ENCODE measurements around the gene EEF1AKMT4. TPM values are rescaled to one million over a fixed set of nuclear protein-coding genes. Genes with fewer than 3 reads are reported as not detected.
A peak's percentile ranks its signal among the peaks of the same experiment; 100 is the strongest.

The EEF1AKMT4 gene
- total RNA-seq, 2 experiments from 2014 or later: 3.5 to 4.4 TPM

- peak within 1 kb of the TSS; percentile 49 for H3K4me3 Mint-ChIP-seq
- no peak within 1 kb of the TSS for H3K27ac Mint-ChIP-seq
- ChIA-PET POLR2A (interaction anchor here (1.0 to 1.6 kb wide), 2 partner anchors 11 to 20 kb away, joined by 3 to 6 read pairs; partner anchors contain the start of gene EEF1AKMT4), CTCF (interaction anchor here (1.0 to 5.4 kb wide), 3 partner anchors 9 to 179 kb away, joined by 3 to 94 read pairs (median 50); partner anchors contain the start of gene EEF1AKMT4)
- peaks cover 9% of the 10 kb centered on the region for H3K4me1 Mint-ChIP-seq (ENCODE audit: low read depth)
- DNase-seq: peak; percentile 73
- H3K36me3 Mint-ChIP-seq: no peaks in the 10 kb centered on the region
- peaks cover 45% of the 10 kb centered on the region for H3K27me3 Mint-ChIP-seq
- no peaks in the 10 kb centered on the region for H3K9me3 Mint-ChIP-seq
- intact Hi-C loops (cut with micrococcal nuclease): no loop called here
Observed at GRCh38 chr3:184229394-184230080, 19.9 kb upstream of the EEF1AKMT4 start, which contains the start of gene VWA5B2. Gene VWA5B2 (plus strand): TSS chr3:184229585. CDS start chr3:184230529, 944 bp downstream.

GRCh38 chr3:184230081-184230602 lies 19.3 kb upstream of the EEF1AKMT4 start:
- H3K9me3 Mint-ChIP-seq: no peaks in the 10 kb centered on the region
- intact Hi-C loops (cut with micrococcal nuclease): no loop called here
- no peak overlapping the region for H3K4me3 Mint-ChIP-seq
- DNase-seq: peak; percentile 14
- no peaks in the 10 kb centered on the region for H3K36me3 Mint-ChIP-seq
- peaks cover 45% of the 10 kb centered on the region for H3K27me3 Mint-ChIP-seq
- POLR2A ChIA-PET: interaction anchor here (1.0 to 1.6 kb wide), 2 partner anchors 10 to 20 kb away, joined by 3 to 6 read pairs; partner anchors contain the start of gene EEF1AKMT4
- H3K4me1 Mint-ChIP-seq (ENCODE audit: low read depth): peaks cover 9% of the 10 kb centered on the region
- H3K27ac Mint-ChIP-seq: no peak overlapping the region
- CTCF ChIA-PET: interaction anchor here (1.0 to 5.4 kb wide), 2 partner anchors 23 to 180 kb away, joined by 3 to 94 read pairs; partner anchors contain the start of gene EEF1AKMT4

- peak overlapping the region; percentile 57 for H3K4me3 Mint-ChIP-seq
- H3K27ac Mint-ChIP-seq: no peak overlapping the region
- H3K4me1 Mint-ChIP-seq (ENCODE audit: low read depth): peaks cover 9% of the 10 kb centered on the region
- no peaks in the 10 kb centered on the region for H3K9me3 Mint-ChIP-seq
- POLR2A ChIA-PET: interaction anchor here (1.0 to 1.6 kb wide), 2 partner anchors 10 to 19 kb away, joined by 3 to 6 read pairs; partner anchors contain the start of gene EEF1AKMT4
- no peaks in the 10 kb centered on the region for H3K36me3 Mint-ChIP-seq
- intact Hi-C loops (cut with micrococcal nuclease): no loop called here
- no peak for DNase-seq
- H3K27me3 Mint-ChIP-seq: peaks cover 42% of the 10 kb centered on the region
- CTCF ChIA-PET: interaction anchor here (1.0 to 5.4 kb wide), 3 partner anchors 23 to 181 kb away, joined by 3 to 94 read pairs (median 7); partner anchors contain the start of gene EEF1AKMT4
Observed at GRCh38 chr3:184230603-184231528, 18.6 kb upstream of the EEF1AKMT4 start.

- no peak for DNase-seq
- CTCF ChIA-PET: interaction anchor here (2.9 kb wide), 1 partner anchor 57 kb away, joined by 7 read pairs; no protein-coding TSS in a partner anchor
- H3K4me3 Mint-ChIP-seq: no peak overlapping the region
- no peak overlapping the region for H3K27ac Mint-ChIP-seq
- H3K36me3 Mint-ChIP-seq: no peaks in the 10 kb centered on the region
- H3K27me3 Mint-ChIP-seq: peaks cover 38% of the 10 kb centered on the region
- H3K4me1 Mint-ChIP-seq (ENCODE audit: low read depth): peaks cover 9% of the 10 kb centered on the region
- POLR2A ChIA-PET: no interaction called here
- intact Hi-C loops (cut with micrococcal nuclease): no loop called here
- no peaks in the 10 kb centered on the region for H3K9me3 Mint-ChIP-seq
Observed at GRCh38 chr3:184231671-184232070, 17.8 kb upstream of the EEF1AKMT4 start.

GRCh38 chr3:184233127-184233843 lies 16.2 kb upstream of the EEF1AKMT4 start:
- Mint-ChIP-seq H3K4me3 (no peak overlapping the region), H3K27me3 (peaks cover 29% of the 10 kb centered on the region), H3K4me1 (ENCODE audit: low read depth) (peaks cover 9% of the 10 kb centered on the region), H3K9me3 (no peaks in the 10 kb centered on the region), H3K36me3 (no peaks in the 10 kb centered on the region), H3K27ac (no peak overlapping the region)
- ChIA-PET CTCF (interaction anchor here (0.8 to 2.9 kb wide), 2 partner anchors 13 to 56 kb away, joined by 3 to 7 read pairs; no protein-coding TSS in a partner anchor), POLR2A (no interaction called here)
- intact Hi-C loops (cut with micrococcal nuclease): no loop called here
- DNase-seq: no peak

GRCh38 chr3:184234224-184234623 lies 15.2 kb upstream of the EEF1AKMT4 start:
- Mint-ChIP-seq H3K4me3 (no peak overlapping the region), H3K27me3 (peaks cover 22% of the 10 kb centered on the region), H3K27ac (no peak overlapping the region), H3K9me3 (no peaks in the 10 kb centered on the region), H3K4me1 (ENCODE audit: low read depth) (peaks cover 6% of the 10 kb centered on the region), H3K36me3 (no peaks in the 10 kb centered on the region)
- ChIA-PET POLR2A (no interaction called here), CTCF (no interaction called here)
- no peak for DNase-seq
- intact Hi-C loops (cut with micrococcal nuclease): no loop called here

GRCh38 chr3:184234671-184235380 lies 14.6 kb upstream of the EEF1AKMT4 start:
- H3K4me1 Mint-ChIP-seq (ENCODE audit: low read depth): peaks cover 6% of the 10 kb centered on the region

GRCh38 chr3:184235381-184236032 lies 14.0 kb upstream of the EEF1AKMT4 start:
- no peak overlapping the region for H3K4me3 Mint-ChIP-seq
- H3K4me1 Mint-ChIP-seq (ENCODE audit: low read depth): peaks cover 6% of the 10 kb centered on the region
- intact Hi-C loops (cut with micrococcal nuclease): no loop called here
- H3K27ac Mint-ChIP-seq: no peak overlapping the region
- no peaks in the 10 kb centered on the region for H3K36me3 Mint-ChIP-seq
- POLR2A ChIA-PET: no interaction called here
- DNase-seq: no peak
- CTCF ChIA-PET: interaction anchor here (1.3 to 6.0 kb wide), 2 partner anchors 8 to 14 kb away, joined by 4 to 50 read pairs; partner anchors contain the start of genes EEF1AKMT4 and VWA5B2
- no peaks in the 10 kb centered on the region for H3K9me3 Mint-ChIP-seq
- peaks cover 22% of the 10 kb centered on the region for H3K27me3 Mint-ChIP-seq

More at GRCh38 chr3:184234671-184235380, 14.6 kb upstream of the EEF1AKMT4 start:
- Mint-ChIP-seq H3K36me3 (no peaks in the 10 kb centered on the region), H3K27ac (no peak overlapping the region), H3K9me3 (no peaks in the 10 kb centered on the region), H3K4me3 (no peak overlapping the region), H3K27me3 (peaks cover 22% of the 10 kb centered on the region)
- intact Hi-C loops (cut with micrococcal nuclease): no loop called here
- no peak for DNase-seq
- ChIA-PET CTCF (no interaction called here), POLR2A (no interaction called here)

- intact Hi-C loops (cut with micrococcal nuclease): no loop called here
Observed at GRCh38 chr3:184236033-184236410, 13.4 kb upstream of the EEF1AKMT4 start.

GRCh38 chr3:184236636-184237035 lies 12.8 kb upstream of the EEF1AKMT4 start:
- H3K27me3 Mint-ChIP-seq: peaks cover 13% of the 10 kb centered on the region
- intact Hi-C loops (cut with micrococcal nuclease): no loop called here
- no peak overlapping the region for H3K27ac Mint-ChIP-seq
- no peak overlapping the region for H3K4me3 Mint-ChIP-seq
- H3K36me3 Mint-ChIP-seq: no peaks in the 10 kb centered on the region
- no peak for DNase-seq
- ChIA-PET CTCF (interaction anchor here (0.9 to 6.0 kb wide), 4 partner anchors 9 to 341 kb away, joined by 3 to 50 read pairs (median 4); partner anchors contain the start of genes EEF1AKMT4 and VWA5B2), POLR2A (no interaction called here)
- H3K4me1 Mint-ChIP-seq (ENCODE audit: low read depth): no peaks in the 10 kb centered on the region
- H3K9me3 Mint-ChIP-seq: no peaks in the 10 kb centered on the region

More at GRCh38 chr3:184236033-184236410, 13.4 kb upstream of the EEF1AKMT4 start:
- H3K36me3 Mint-ChIP-seq: no peaks in the 10 kb centered on the region
- no peak for DNase-seq
- POLR2A ChIA-PET: no interaction called here
- H3K4me3 Mint-ChIP-seq: no peak overlapping the region
- H3K9me3 Mint-ChIP-seq: no peaks in the 10 kb centered on the region
- H3K4me1 Mint-ChIP-seq (ENCODE audit: low read depth): peaks cover 4% of the 10 kb centered on the region
- H3K27me3 Mint-ChIP-seq: peaks cover 20% of the 10 kb centered on the region
- no peak overlapping the region for H3K27ac Mint-ChIP-seq
- CTCF ChIA-PET: interaction anchor here (1.0 to 6.0 kb wide), 3 partner anchors 8 to 53 kb away, joined by 3 to 50 read pairs (median 4); partner anchors contain the start of genes EEF1AKMT4 and VWA5B2

Measured in activated CD4-positive, alpha-beta memory T cell treated with anti-CD3 and anti-CD28 coated beads for 36 hours (primary cell).